H1 (cell line): ENCODE measurements around the gene ACTR2.

Experiments used
- EZH2 ChIP-seq: fragments of 200-600 bp; sonication (generic); IDR thresholded peaks from 2 replicates; pipeline ENCODE4 v1.7.1; 2012; ENCODE audit warnings: low read depth, mild to moderate bottlenecking, moderate library complexity, low read length, inconsistent platforms; ENCODE audit not compliant: severe bottlenecking
- JUN ChIP-seq: IDR thresholded peaks from 2 replicates; pipeline ENCODE4 v1.6.1; 2011; ENCODE audit warnings: low read depth, mild to moderate bottlenecking, improper control_type of control experiment, low read length
- SP1 ChIP-seq: IDR thresholded peaks from 2 replicates; pipeline ENCODE4 v1.6.1; 2011; ENCODE audit warnings: low read depth, low read length
- TBP ChIP-seq: IDR thresholded peaks from 2 replicates; pipeline ENCODE4 v1.6.1; 2011; ENCODE audit warnings: low read depth, low read length, improper control_type of control experiment
- TF ChIP-seq, protein P1 (sequence below), 3 experiments: IDR thresholded peaks; 1 replicate in 2 of 3; 2 replicates in 1 of 3; pipeline versions ENCODE4 v1.5.1 to v1.6.1; 2011; ENCODE audit warnings: low read length in 3 of 3, mild to moderate bottlenecking in 3 of 3, inconsistent platforms in 2 of 3, low read depth in 1 of 3, moderate library complexity in 1 of 3; ENCODE audit not compliant: insufficient read depth in 1 of 3; ENCODE audit errors: control extremely low read depth in 1 of 3

DNA sequence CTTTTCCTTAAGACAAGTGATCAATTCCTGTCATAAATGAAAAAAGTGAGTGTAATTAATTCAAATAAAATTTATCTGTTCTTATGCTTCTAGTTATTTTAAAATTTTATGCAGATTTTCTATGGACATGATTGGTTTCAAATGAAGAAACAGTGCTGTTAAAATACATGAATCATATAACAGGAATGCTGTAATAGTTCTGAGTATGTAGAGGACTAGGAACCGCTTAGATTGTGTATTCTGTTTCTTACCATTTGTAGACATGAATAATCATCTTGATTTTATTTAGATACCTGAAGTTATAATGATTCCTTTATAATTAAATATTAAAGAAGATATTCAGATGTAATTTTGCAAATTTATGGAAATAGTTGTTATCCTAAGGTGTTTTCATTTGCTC lies 3.5 kb downstream of the ACTR2 start:
- TF ChIP-seq EZH2 (no peak), JUN (no peak), TBP (no peak), SP1 (no peak)
- TF ChIP-seq, protein P1, sequence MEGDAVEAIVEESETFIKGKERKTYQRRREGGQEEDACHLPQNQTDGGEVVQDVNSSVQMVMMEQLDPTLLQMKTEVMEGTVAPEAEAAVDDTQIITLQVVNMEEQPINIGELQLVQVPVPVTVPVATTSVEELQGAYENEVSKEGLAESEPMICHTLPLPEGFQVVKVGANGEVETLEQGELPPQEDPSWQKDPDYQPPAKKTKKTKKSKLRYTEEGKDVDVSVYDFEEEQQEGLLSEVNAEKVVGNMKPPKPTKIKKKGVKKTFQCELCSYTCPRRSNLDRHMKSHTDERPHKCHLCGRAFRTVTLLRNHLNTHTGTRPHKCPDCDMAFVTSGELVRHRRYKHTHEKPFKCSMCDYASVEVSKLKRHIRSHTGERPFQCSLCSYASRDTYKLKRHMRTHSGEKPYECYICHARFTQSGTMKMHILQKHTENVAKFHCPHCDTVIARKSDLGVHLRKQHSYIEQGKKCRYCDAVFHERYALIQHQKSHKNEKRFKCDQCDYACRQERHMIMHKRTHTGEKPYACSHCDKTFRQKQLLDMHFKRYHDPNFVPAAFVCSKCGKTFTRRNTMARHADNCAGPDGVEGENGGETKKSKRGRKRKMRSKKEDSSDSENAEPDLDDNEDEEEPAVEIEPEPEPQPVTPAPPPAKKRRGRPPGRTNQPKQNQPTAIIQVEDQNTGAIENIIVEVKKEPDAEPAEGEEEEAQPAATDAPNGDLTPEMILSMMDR (IDR thresholded peaks at IDR 0.05; ENCODE audit: control extremely low read depth in 1 of 3, insufficient read depth in 1 of 3, low read depth in 1 of 3, low read length in 3 of 3) = no peak
